Gastrocnemius medialis (tissue), 4 donors: ENCODE results near the gene NUDT2.
"Not testable (repeated sequence)": the region's sequence is repeated elsewhere in the genome, so short reads cannot be mapped to it uniquely, and the experiment has no call there.

Experiments
- POLR2A ChIP-seq, 2 donors: fragments of 450-650 bp; IDR thresholded peaks; one replicate each; pipeline ENCODE4 v1.6.1; 2017; ENCODE audit warnings: antibody characterized with exemption in 2 of 2, mild to moderate bottlenecking in 2 of 2, moderate library complexity in 2 of 2
- TF ChIP-seq, protein P1 (sequence below), 5 experiments: fragments of 450-650 bp in 3 of 5; fragments of 200-600 bp in 2 of 5; sonication (generic) in 2 of 5; IDR thresholded peaks in 4 of 5; conservative IDR thresholded peaks in 1 of 5; 1 replicate in 4 of 5; 2 replicates in 1 of 5; pipeline ENCODE4 v1.5.1; 2016 to 2019; ENCODE audit warnings: antibody characterized with exemption in 5 of 5, mild to moderate bottlenecking in 3 of 5, moderate library complexity in 3 of 5

DNA sequence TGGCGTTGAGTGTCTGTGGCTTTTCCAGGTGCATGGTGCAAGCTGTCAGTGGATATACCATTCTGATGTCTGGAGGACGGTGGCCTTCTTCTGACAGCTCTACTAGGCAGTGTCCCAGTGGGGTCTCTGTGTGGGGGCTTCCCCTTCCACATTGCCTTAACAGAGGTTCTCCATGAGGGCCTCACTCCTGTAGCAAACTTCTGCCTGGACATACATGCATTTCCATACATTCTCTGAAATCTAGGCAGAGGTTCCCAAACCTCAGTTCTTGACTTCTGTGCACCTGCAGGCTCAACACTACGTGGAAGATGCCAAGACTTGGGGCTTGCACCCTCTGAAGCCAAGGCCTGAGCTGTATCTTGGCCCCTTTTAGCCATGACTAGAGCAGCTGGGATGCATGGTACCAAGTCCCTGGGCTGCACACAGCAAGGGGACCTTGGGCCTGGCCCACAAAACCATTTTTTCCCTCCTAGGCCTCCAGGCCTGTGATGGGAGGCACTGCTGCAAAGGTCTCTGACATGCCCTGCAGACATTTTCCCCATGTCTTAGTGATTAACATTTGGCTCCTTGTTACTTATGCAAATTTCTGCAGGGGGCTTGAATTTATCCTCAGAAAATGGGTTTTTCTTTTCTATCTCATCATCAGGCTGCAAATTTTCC lies 38.5 kb downstream of the NUDT2 start:
- TF ChIP-seq, protein P1, sequence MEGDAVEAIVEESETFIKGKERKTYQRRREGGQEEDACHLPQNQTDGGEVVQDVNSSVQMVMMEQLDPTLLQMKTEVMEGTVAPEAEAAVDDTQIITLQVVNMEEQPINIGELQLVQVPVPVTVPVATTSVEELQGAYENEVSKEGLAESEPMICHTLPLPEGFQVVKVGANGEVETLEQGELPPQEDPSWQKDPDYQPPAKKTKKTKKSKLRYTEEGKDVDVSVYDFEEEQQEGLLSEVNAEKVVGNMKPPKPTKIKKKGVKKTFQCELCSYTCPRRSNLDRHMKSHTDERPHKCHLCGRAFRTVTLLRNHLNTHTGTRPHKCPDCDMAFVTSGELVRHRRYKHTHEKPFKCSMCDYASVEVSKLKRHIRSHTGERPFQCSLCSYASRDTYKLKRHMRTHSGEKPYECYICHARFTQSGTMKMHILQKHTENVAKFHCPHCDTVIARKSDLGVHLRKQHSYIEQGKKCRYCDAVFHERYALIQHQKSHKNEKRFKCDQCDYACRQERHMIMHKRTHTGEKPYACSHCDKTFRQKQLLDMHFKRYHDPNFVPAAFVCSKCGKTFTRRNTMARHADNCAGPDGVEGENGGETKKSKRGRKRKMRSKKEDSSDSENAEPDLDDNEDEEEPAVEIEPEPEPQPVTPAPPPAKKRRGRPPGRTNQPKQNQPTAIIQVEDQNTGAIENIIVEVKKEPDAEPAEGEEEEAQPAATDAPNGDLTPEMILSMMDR (IDR thresholded peaks at IDR 0.05 in 4 of 5, conservative IDR thresholded peaks at IDR 0.05 in 1 of 5), result not testable (repeated sequence)
- not testable (repeated sequence) for TF ChIP-seq POLR2A (IDR thresholded peaks at IDR 0.05)
